Measurements from ENCODE around the gene PREP. TPM values are rescaled to one million over a fixed set of nuclear protein-coding genes. Genes with fewer than 3 reads are reported as not detected.

The PREP gene
- total RNA-seq, 1 experiment from 2014 or later, result 35.8 TPM

- peaks cover 10% of the 10 kb centered on the region for H3K4me1 ChIP-seq (replicated peaks; ENCODE audit: insufficient read depth)
- intact Hi-C loops (cut with micrococcal nuclease; ENCODE audit: unreplicated experiment), result loop anchor here (10.0 kb wide), 2 partner anchors 93 to 143 kb away; partner anchors contain the start of gene POPDC3
- H2AFZ ChIP-seq, result no peak overlapping the region
- BruUV-seq (replicated peaks), result no TSS peak
- CTCF ChIA-PET, result no interaction called here
- no peaks in the 10 kb centered on the region for H3K9me3 ChIP-seq (ENCODE audit: insufficient read depth, low read depth)
- H3K4me3 ChIP-seq, result no peak overlapping the region
- POLR2A ChIA-PET (ENCODE audit: unreplicated experiment), result no interaction called here
- no peaks in the 10 kb centered on the region for H3K79me2 ChIP-seq (ENCODE audit: low read depth)
- H4K20me1 ChIP-seq (ENCODE audit: insufficient read depth), result no peaks in the 10 kb centered on the region
- H3K36me3 ChIP-seq (ENCODE audit: low read depth), result 0 out of 2 replicates have a peak, but pooled peaks cover 18% of the 10 kb centered on the region
- H3K4me2 ChIP-seq, result no peak overlapping the region
- H3K9me2 ChIP-seq (ENCODE audit: insufficient read depth), result no peaks in the 10 kb centered on the region
- H3K27ac ChIP-seq, result no peak overlapping the region
- H3F3A ChIP-seq (ENCODE audit: insufficient read depth, low read depth), result peaks cover 10% of the 10 kb centered on the region
- no peak for TF ChIP-seq EZH2 (IDR thresholded peaks at IDR 0.05; ENCODE audit: low read depth)
- no peak for TF ChIP-seq CTCF (conservative IDR thresholded peaks at IDR 0.05)
- H3K27me3 ChIP-seq (ENCODE audit: insufficient read depth, low read depth), result no peaks in the 10 kb centered on the region
- peak in 1 of 2 experiments; percentile 25 for DNase-seq
Measured at GRCh38 chr6:105278035-105278434, 124.8 kb downstream of the PREP start.

DNA sequence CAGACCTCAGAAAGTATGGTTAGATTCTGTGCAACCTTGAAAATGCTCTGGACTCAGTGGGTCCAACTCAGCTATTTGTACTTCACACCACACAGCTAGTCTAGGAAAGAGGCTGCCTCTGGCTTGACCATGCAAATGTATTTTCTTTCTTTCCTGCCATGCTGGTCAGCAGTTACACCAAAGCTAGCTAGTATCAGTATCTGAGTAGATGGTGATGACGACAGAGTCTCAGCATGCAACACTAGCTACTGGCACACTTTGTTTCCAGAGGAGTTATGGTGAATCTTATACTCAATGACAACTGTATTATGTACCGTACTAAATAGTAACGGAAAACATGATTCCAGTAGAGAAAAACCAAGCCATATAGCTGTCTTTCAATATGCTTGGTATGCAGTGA lies 126.5 kb downstream of the PREP start:
- Histone ChIP-seq H3K27me3 (ENCODE audit: insufficient read depth, low read depth) (no peaks in the 10 kb centered on the region), H3K4me2 (no peak overlapping the region), H2AFZ (no peak overlapping the region), H3K9me3 (ENCODE audit: insufficient read depth, low read depth) (no peaks in the 10 kb centered on the region), H3K36me3 (ENCODE audit: low read depth) (0 out of 2 replicates have a peak, but pooled peaks cover 18% of the 10 kb centered on the region), H3K79me2 (ENCODE audit: low read depth) (no peaks in the 10 kb centered on the region), H3K4me1 (replicated peaks; ENCODE audit: insufficient read depth) (peaks cover 21% of the 10 kb centered on the region), H3K4me3 (no peak overlapping the region), H4K20me1 (ENCODE audit: insufficient read depth) (no peaks in the 10 kb centered on the region), H3K27ac (no peak overlapping the region), H3K9me2 (ENCODE audit: insufficient read depth) (no peaks in the 10 kb centered on the region), H3F3A (ENCODE audit: insufficient read depth, low read depth) (peaks cover 16% of the 10 kb centered on the region)
- CTCF ChIA-PET, result no interaction called here
- intact Hi-C loops (cut with micrococcal nuclease; ENCODE audit: unreplicated experiment), result loop anchor here (10.0 kb wide), 2 partner anchors 92 to 142 kb away; partner anchors contain the start of gene POPDC3
- POLR2A ChIA-PET (ENCODE audit: unreplicated experiment), result interaction anchor here (0.7 kb wide), 1 partner anchor 1582 kb away, joined by 3 read pairs; no protein-coding TSS in a partner anchor
- TF ChIP-seq CTCF (conservative IDR thresholded peaks at IDR 0.05) (no peak), EZH2 (IDR thresholded peaks at IDR 0.05; ENCODE audit: low read depth) (no peak)
- no peak for DNase-seq
- no TSS peak for BruUV-seq (replicated peaks)

GRCh38 chr6:105275542-105275941 lies 127.3 kb downstream of the PREP start:
- POLR2A ChIA-PET (ENCODE audit: unreplicated experiment), result no interaction called here

More at GRCh38 chr6:105275542-105275941, 127.3 kb downstream of the PREP start:
- Histone ChIP-seq H2AFZ (no peak overlapping the region), H3K27me3 (ENCODE audit: insufficient read depth, low read depth) (no peaks in the 10 kb centered on the region), H3K36me3 (ENCODE audit: low read depth) (0 out of 2 replicates have a peak, but pooled peaks cover 18% of the 10 kb centered on the region), H4K20me1 (ENCODE audit: insufficient read depth) (no peaks in the 10 kb centered on the region), H3K27ac (no peak overlapping the region), H3K9me2 (ENCODE audit: insufficient read depth) (no peaks in the 10 kb centered on the region), H3K4me1 (replicated peaks; ENCODE audit: insufficient read depth) (peaks cover 21% of the 10 kb centered on the region), H3F3A (ENCODE audit: insufficient read depth, low read depth) (peaks cover 16% of the 10 kb centered on the region), H3K4me2 (no peak overlapping the region), H3K9me3 (ENCODE audit: insufficient read depth, low read depth) (no peaks in the 10 kb centered on the region), H3K79me2 (ENCODE audit: low read depth) (no peaks in the 10 kb centered on the region), H3K4me3 (no peak overlapping the region)
- DNase-seq, result no peak
- TF ChIP-seq EZH2 (IDR thresholded peaks at IDR 0.05; ENCODE audit: low read depth) (no peak), CTCF (conservative IDR thresholded peaks at IDR 0.05) (no peak)
- CTCF ChIA-PET, result no interaction called here
- intact Hi-C loops (cut with micrococcal nuclease; ENCODE audit: unreplicated experiment), result loop anchor here (10.0 kb wide), 2 partner anchors 91 to 141 kb away; partner anchors contain the start of gene POPDC3
- BruUV-seq (replicated peaks), result no TSS peak

Data from PC-9 (cell line).